H9 (cell line): ENCODE data around the gene CSMD2. TPM values are rescaled to one million over a fixed set of nuclear protein-coding genes. Genes with fewer than 3 reads are reported as not detected.
A peak's percentile ranks its signal among the peaks of the same experiment; 100 is the strongest.

ENCODE experiments used
- DNase-seq: peaks from one replicate; pipeline ENCODE4 v3.0.0-alpha.2; 2017
- H2AFZ ChIP-seq: one replicate; pipeline ENCODE4 v1.6.1; 2013; ENCODE audit warnings: mild to moderate bottlenecking, low read length, control low read depth, moderate library complexity
- H2AK5ac ChIP-seq: 2 replicates; pipeline ENCODE4 v1.6.1; 2013; ENCODE audit warnings: low read length, control low read depth, mixed read lengths; ENCODE audit not compliant: insufficient read length
- H2BK120ac ChIP-seq: one replicate; pipeline ENCODE4 v1.6.1; 2013; ENCODE audit warnings: low read depth, mild to moderate bottlenecking, low read length, control low read depth, inconsistent platforms; ENCODE audit not compliant: poor library complexity, severe bottlenecking
- H2BK12ac ChIP-seq: 2 replicates; pipeline ENCODE4 v1.6.1; 2013; ENCODE audit warnings: low read length, control low read depth, mixed read lengths, low read depth; ENCODE audit not compliant: insufficient read length
- H2BK15ac ChIP-seq: 2 replicates; pipeline ENCODE4 v1.6.1; 2013; ENCODE audit warnings: low read depth, low read length, control low read depth
- H2BK20ac ChIP-seq: one replicate; pipeline ENCODE4 v1.6.1; 2013; ENCODE audit warnings: low read depth, mild to moderate bottlenecking, low read length, control low read depth, inconsistent platforms; ENCODE audit not compliant: poor library complexity, severe bottlenecking
- H2BK5ac ChIP-seq: 2 replicates; pipeline ENCODE4 v1.6.1; 2013; ENCODE audit warnings: low read length, control low read depth, mixed read lengths; ENCODE audit not compliant: insufficient read length
- H3K14ac ChIP-seq: 2 replicates; pipeline ENCODE4 v1.6.1; 2013; ENCODE audit warnings: low read length, control low read depth; ENCODE audit not compliant: insufficient read depth
- H3K18ac ChIP-seq: 2 replicates; pipeline ENCODE4 v1.6.1; 2013; ENCODE audit warnings: low read depth, mild to moderate bottlenecking, mixed read lengths, low read length, control low read depth; ENCODE audit not compliant: insufficient read length
- H3K23ac ChIP-seq: 2 replicates; pipeline ENCODE4 v1.6.1; 2013; ENCODE audit warnings: low read length, control low read depth, mixed read lengths, low read depth; ENCODE audit not compliant: insufficient read length
- H3K23me2 ChIP-seq: 2 replicates; pipeline ENCODE4 v1.6.1; 2013; ENCODE audit warnings: low read depth, mild to moderate bottlenecking, mixed read lengths, low read length, control low read depth; ENCODE audit not compliant: insufficient read length, poor library complexity, severe bottlenecking
- H3K27ac ChIP-seq: 2 replicates; pipeline ENCODE4 v1.5.1; 2013; ENCODE audit warnings: low read length, control low read depth, mixed read lengths, low read depth; ENCODE audit not compliant: insufficient read length
- H3K27me3 ChIP-seq: 2 replicates; pipeline ENCODE4 v1.6.1; 2013; ENCODE audit warnings: low read length, control low read depth, inconsistent platforms; ENCODE audit not compliant: insufficient read depth
- H3K4ac ChIP-seq: 2 replicates; pipeline ENCODE4 v1.6.1; 2013; ENCODE audit warnings: low read depth, mild to moderate bottlenecking, control low read depth, inconsistent platforms, low read length, moderate library complexity
- H3K4me1 ChIP-seq: 2 replicates; pipeline ENCODE4 v1.6.1; 2013; ENCODE audit warnings: low read length, control low read depth, inconsistent platforms; ENCODE audit not compliant: insufficient read depth
- H3K4me2 ChIP-seq: 2 replicates; pipeline ENCODE4 v1.6.1; 2013; ENCODE audit warnings: low read length, control low read depth, mixed read lengths; ENCODE audit not compliant: insufficient read length, insufficient read depth
- H3K56ac ChIP-seq: 2 replicates; pipeline ENCODE4 v1.6.1; 2013; ENCODE audit warnings: low read depth, mild to moderate bottlenecking, mixed read lengths, low read length, control low read depth; ENCODE audit not compliant: insufficient read length
- H3K79me1 ChIP-seq: 2 replicates; pipeline ENCODE4 v1.6.1; 2013; ENCODE audit warnings: low read depth, mild to moderate bottlenecking, moderate library complexity, low read length, control low read depth, inconsistent platforms; ENCODE audit not compliant: insufficient read depth, poor library complexity, severe bottlenecking
- H3K79me2 ChIP-seq: 2 replicates; pipeline ENCODE4 v1.6.1; 2013; ENCODE audit warnings: low read length, control low read depth, inconsistent platforms; ENCODE audit not compliant: insufficient read depth
- H3K9ac ChIP-seq: 2 replicates; pipeline ENCODE4 v1.6.1; 2013; ENCODE audit warnings: low read length, control low read depth, mixed read lengths; ENCODE audit not compliant: insufficient read length; ENCODE audit errors: extremely low read depth
- H3K9me3 ChIP-seq: one replicate; pipeline ENCODE4 v1.6.1; 2013; ENCODE audit warnings: low read depth, low read length, inconsistent platforms; ENCODE audit not compliant: control insufficient read depth
- H3T11ph ChIP-seq: one replicate; pipeline ENCODE4 v1.6.1; 2013; ENCODE audit warnings: mild to moderate bottlenecking, low read length, control low read depth, inconsistent platforms
- H4K20me1 ChIP-seq: one replicate; pipeline ENCODE4 v1.6.1; 2013; ENCODE audit not compliant: control insufficient read depth, insufficient read length, insufficient read depth
- H4K5ac ChIP-seq: 2 replicates; pipeline ENCODE4 v1.6.1; 2013; ENCODE audit warnings: low read depth, mild to moderate bottlenecking, mixed read lengths, low read length, control low read depth; ENCODE audit not compliant: insufficient read length
- H4K8ac ChIP-seq: replicated peaks from 2 replicates; pipeline ENCODE4 v1.6.1; 2013; ENCODE audit warnings: low read length, control low read depth, mixed read lengths, low read depth; ENCODE audit not compliant: insufficient read length
- H4K91ac ChIP-seq: 2 replicates; pipeline ENCODE4 v1.6.1; 2013; ENCODE audit warnings: low read depth, mild to moderate bottlenecking, moderate library complexity, mixed read lengths, low read length, control low read depth; ENCODE audit not compliant: insufficient read length
- H3K27ac Mint-ChIP-seq, 3 experiments: 2 replicates in 2 of 3; 3 replicates in 1 of 3; pipeline ENCODE4 v1.8.0; 2020 to 2021; ENCODE audit warnings: mixed read lengths in 3 of 3, mild to moderate bottlenecking in 1 of 3, moderate library complexity in 1 of 3
- H3K27me3 Mint-ChIP-seq: 2 replicates; pipeline ENCODE4 v1.8.0; 2021; ENCODE audit warnings: low read depth, mild to moderate bottlenecking, moderate library complexity, mixed read lengths
- H3K36me3 Mint-ChIP-seq, 3 experiments: 2 replicates in 2 of 3; 3 replicates in 1 of 3; pipeline ENCODE4 v1.8.0; 2020 to 2021; ENCODE audit warnings: low read depth in 3 of 3, mixed read lengths in 3 of 3; ENCODE audit not compliant: insufficient read depth in 1 of 3
- H3K4me1 Mint-ChIP-seq, 2 experiments: 2 replicates each; pipeline ENCODE4 v1.8.0; 2020; ENCODE audit warnings: mixed read lengths in 2 of 2
- H3K4me3 Mint-ChIP-seq, 2 experiments: 2 replicates in 1 of 2; 3 replicates in 1 of 2; pipeline ENCODE4 v1.8.0; 2020 to 2021; ENCODE audit warnings: mild to moderate bottlenecking in 2 of 2, mixed read lengths in 2 of 2, moderate library complexity in 1 of 2
- H3K9me3 Mint-ChIP-seq, 2 experiments: 2 replicates in 1 of 2; 3 replicates in 1 of 2; pipeline ENCODE4 v1.8.0; 2020; ENCODE audit warnings: mild to moderate bottlenecking in 2 of 2, mixed read lengths in 2 of 2, moderate library complexity in 1 of 2
- CTCF ChIP-seq: fragments of 200-600 bp; sonication (generic); conservative IDR thresholded peaks from 3 replicates; pipeline ENCODE4 v1.8.0; 2021; ENCODE audit warnings: antibody characterized with exemption, mild to moderate bottlenecking
- WGBS: extraction: QIAGEN DNeasy Blood & Tissue Kit; methylation state at CpG from one replicate; pipeline ENCODE4 v1.1.7; 2013; ENCODE audit warnings: missing lambda C conversion rate, low lambda C conversion rate, mixed read lengths; ENCODE audit not compliant: insufficient read length; ENCODE audit errors: extremely low coverage; 5-methylcytosine and 5-hydroxymethylcytosine counted together
- total RNA-seq: library from RNA; stranded (reverse); gene quantifications from 2 replicates; pipeline ENCODE4 v1.2.1, GENCODE V29; 2021

The CSMD2 gene
- total RNA-seq, 1 experiment from 2014 or later = 6.4 TPM

- no CpG with 5 or more reads among the region's 5 CpGs for WGBS
- H4K5ac ChIP-seq = no peak overlapping the region
Observed at GRCh38 chr1:33660244-33660643, 504.8 kb downstream of the CSMD2 start.

More at GRCh38 chr1:33660244-33660643, 504.8 kb downstream of the CSMD2 start:
- Mint-ChIP-seq H3K4me1 (no peaks in the 10 kb centered on the region), H3K4me3 (no peak overlapping the region), H3K36me3 (peaks cover 4 to 24% (median 10%) of the 10 kb centered on the region in 3 experiments; a peak in 6 of 7 replicates), H3K9me3 (no peaks in the 10 kb centered on the region), H3K27ac (peak overlapping the region in 1 of 3 experiments; percentile 26; a peak in 1 of 7 replicates), H3K27me3 (no peaks in the 10 kb centered on the region)
- Histone ChIP-seq H2BK5ac (no peak overlapping the region), H3K79me1 (no peaks in the 10 kb centered on the region), H3K27me3 (no peaks in the 10 kb centered on the region), H2AK5ac (no peak overlapping the region), H3K56ac (no peak overlapping the region), H3K14ac (no peak overlapping the region), H4K91ac (no peak overlapping the region), H3K18ac (no peak overlapping the region), H3K27ac (no peak overlapping the region), H3K23me2 (peaks cover 3% of the 10 kb centered on the region), H3K4me2 (no peak overlapping the region), H3K4me1 (no peaks in the 10 kb centered on the region), H3T11ph (no peak overlapping the region), H2BK120ac (no peak overlapping the region), H2BK12ac (no peak overlapping the region), H4K20me1 (no peaks in the 10 kb centered on the region), H2BK15ac (no peak overlapping the region), H2AFZ (no peak overlapping the region), H3K9me3 (no peaks in the 10 kb centered on the region), H2BK20ac (no peak overlapping the region), H4K8ac (no peak overlapping the region), H3K23ac (no peak overlapping the region), H3K79me2 (no peaks in the 10 kb centered on the region), H3K4ac (no peak overlapping the region), H3K9ac (no peak overlapping the region)
- no peak for DNase-seq
- TF ChIP-seq CTCF = no peak
